Astrocyte of the hippocampus (primary cell): ENCODE measurements around the gene SH2D5.
A peak's percentile ranks its signal among the peaks of the same experiment; 100 is the strongest.

Experiments
- DNase-seq: peaks from one replicate; pipeline ENCODE4 v3.0.0; 2011; ENCODE audit warnings: low read depth, low spot score

Gene SH2D5

GRCh38 chr1:20713440-20713839, 19.1 kb downstream of the SH2D5 start:
- no peak for DNase-seq

- no peak for DNase-seq
Observed at GRCh38 chr1:20712215-20712577, 20.3 kb downstream of the SH2D5 start.

GRCh38 chr1:20711285-20712214, 21.0 kb downstream of the SH2D5 start:
- DNase-seq: no peak

DNA sequence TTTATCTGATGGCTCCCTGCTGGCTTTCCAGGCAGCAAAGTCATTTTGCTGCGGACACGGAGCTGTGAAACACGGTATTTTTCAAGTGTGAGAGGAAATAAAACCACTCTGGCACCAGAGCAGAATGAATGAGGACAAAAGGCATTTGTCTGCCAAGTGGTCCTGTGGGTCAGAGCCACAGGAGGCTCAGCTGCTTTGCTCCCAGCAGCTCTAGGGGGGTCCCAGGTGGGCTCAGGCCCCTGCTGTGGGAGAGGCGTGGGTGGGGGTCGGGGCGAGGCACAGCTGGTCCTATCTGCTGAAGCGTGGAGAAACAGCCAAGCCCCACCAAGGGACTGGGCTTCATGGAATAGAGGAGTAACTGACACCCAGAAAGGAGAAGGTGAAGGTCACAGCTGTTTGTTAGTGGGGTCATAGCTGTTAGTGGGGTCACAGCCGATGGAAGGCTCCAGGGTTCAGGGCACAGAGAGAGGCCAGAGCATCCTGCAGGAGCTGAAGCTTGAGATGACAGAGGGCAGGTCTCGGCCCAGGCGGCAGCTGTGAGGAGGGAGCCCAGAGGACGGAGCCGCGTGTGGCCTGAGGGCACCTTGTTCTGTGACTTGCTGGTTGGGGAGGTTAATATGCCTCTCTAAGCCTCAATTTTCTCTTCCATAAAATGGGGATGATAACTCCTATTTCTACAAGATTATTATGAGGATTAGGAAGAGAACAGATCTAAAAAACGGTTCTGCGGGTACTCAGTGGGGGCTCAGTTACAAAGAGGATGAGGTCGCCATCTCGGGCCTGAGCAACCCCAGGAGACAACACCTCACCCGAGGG, 21.8 kb downstream of the SH2D5 start:
- DNase-seq: no peak

DNA sequence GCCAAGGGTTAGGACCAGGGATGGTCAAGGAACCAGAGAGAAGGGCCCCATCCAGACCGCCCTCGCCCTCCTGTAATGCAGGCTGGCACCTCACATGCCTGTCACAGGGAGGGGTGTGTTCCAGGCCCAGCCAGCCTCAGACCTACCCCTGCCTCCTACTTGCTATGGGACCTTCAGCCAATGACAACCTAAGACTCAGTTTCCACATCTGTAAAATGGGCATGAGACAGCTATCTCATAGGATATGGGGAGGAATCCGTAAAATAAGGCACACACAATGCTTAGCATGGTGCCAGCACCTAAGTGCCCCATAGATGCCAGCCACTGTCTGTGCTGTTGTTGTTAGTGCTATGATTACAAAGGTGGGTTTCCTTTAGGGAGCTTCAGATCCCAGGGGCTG, 22.6 kb downstream of the SH2D5 start:
- no peak for DNase-seq

DNA sequence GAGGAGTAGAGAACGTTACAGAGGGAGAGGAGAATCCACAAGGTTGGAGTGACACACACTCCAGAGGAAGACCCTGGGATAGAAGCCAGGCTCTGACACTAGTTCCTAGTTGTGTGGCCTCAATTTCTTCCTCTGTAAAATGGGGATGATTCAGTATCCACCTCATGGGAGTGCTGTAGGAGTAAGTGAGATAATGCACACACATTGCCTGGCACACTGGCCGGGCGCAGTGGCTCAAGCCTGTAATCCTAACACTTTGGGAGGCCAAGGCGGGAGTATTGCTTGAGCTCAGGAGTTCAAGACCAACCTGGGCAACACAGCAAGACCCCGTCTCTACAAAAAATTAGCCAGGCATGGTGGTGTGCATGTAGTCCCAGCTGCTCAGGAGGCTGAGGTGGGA, 23.6 kb downstream of the SH2D5 start:
- no peak for DNase-seq

DNA sequence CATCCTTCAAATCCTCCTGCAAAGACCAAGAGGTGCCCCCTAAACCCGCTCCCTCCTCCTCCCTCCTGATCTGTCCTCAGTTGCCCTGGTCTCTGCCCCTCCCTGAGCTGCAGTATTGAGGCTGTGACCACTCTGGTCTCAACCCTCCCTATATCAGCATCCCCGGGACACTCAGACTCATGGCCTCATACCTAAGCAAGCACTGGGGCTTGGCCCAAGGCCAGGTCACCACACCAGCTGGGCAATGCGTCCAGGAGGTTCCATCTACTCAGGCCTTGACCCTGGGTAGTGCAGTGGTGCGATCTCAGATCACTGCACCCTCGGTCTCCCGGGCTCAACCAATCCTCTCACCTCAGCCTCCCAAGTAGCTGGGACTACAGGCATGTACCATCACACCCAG, 24.4 kb downstream of the SH2D5 start:
- DNase-seq: no peak

- DNase-seq: no peak
Observed at GRCh38 chr1:20706841-20707240, 25.7 kb downstream of the SH2D5 start.

DNA sequence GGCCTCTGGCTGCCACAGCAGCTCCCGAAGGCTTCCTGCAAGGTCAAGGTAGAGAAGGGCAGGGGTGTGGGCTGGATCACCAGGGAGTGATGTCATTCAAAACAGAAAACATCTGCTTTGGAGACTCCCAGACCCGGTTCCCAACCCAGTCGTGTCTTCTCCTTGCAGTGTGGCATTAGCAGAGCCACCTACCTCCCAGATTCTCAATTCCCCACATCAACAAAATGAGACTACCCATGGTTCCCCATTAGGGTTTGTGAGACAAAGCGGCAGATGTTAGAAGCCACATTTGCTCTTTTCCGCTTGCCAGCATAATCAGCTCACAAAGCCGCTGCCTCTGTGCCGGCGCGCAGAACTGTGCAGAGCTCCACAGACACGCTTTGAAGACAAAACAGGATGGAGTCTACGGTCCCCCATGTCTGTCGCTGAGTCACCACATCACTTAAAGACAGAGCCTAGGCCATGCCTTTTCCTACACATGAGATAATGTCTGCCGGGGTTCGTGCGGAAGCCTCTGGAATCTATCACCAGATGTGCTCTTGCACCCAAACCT, 27.2 kb downstream of the SH2D5 start:
- DNase-seq: no peak

GRCh38 chr1:20704390-20705202, 27.9 kb downstream of the SH2D5 start:
- no peak for DNase-seq

DNA sequence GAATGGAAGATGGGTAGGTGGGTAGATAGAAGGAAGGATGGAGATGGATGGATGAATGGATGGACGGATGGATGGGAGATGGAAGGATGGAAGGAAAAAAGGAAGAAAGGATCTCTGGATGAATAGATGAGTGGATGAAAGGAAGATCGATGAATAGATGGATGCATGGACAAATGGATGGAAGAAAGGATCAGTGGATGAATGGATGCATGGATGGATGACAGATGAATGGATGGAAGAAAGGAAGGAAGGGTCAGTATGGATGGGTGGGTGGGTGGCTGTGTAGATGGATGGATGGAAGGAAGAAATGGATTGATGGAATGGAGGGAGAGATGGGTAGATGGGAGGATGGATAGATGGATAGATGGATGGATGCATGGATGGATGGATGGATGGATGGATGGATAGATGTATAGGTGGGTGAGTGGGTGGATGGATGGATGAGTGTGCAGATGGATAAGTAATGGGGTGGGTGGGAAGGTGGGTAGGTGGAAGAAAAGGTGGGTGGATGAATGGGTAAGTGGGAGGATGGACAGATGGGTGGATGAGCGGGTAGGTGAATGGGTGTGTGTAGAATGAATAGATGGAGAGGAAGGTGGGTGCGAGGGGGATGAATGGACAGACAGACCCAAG, 29.3 kb downstream of the SH2D5 start:
- DNase-seq: no peak

GRCh38 chr1:20702416-20702815, 30.1 kb downstream of the SH2D5 start:
- DNase-seq: peak; percentile 37

DNA sequence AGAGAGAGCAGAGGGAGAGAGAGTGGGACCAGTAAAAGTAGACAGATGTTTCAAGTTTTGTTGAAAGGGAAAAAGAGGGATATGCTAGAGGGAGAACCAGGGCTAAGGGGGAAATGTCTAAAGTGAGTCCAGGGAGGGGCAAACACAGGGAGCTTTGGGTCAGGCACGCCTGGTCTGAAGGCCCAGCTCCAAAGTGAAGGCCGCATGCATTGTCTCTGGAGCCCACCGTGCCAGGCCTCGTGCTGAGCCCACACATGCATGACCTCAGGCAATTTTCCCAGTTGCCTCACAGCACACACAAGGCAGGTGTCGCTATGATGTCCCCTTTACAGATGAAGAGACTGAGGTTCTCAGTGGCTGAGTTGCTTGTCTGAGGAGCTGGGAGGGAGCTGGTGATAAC, 30.7 kb downstream of the SH2D5 start:
- no peak for DNase-seq

DNA sequence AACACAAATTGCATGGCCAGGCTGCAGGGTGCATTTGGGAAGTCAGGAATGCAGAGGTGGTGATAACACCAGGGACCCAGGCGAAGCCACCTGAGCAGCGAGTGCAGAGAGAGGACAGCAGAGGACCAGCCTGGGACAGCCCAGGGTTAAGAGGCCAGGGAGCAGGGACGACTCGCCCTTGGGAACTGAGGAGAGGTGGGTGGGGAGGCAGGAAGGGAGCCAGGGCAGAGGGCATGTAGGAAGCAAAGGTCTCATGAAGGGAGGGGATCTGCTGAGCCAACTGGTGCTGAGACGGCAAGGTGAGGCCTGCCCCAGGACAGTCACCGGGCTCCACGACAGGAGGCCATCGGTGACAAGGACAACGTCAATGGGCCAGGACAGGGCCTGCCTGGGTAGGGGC, 31.1 kb downstream of the SH2D5 start:
- DNase-seq: no peak

DNA sequence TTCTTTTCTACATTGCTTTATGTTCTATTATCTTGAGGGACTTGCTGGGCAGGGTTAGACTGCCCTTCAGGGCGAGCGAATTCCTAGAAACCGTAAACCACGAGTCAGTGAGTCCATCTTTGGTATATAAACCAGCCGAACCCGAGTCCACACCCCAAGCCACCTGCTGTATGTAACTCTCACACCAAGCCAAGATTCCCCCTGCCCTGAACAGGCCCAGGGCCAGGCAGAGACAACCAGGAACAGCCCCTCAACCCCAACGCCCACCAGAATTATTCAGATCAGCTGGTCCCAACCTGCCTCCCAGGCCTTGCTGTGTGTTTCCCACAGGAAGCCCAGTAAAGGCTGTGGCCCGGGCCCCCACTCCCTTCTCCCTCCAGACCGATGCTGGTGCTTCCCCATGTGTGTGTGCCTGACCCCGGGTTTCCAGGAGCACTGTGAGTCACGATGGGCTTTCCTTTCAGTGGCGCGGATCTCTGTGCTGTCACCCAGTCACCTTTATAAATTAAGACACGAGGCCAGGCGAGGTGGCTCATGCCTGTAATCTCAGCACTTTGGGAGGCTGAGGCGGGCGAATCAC, 31.8 kb downstream of the SH2D5 start:
- no peak for DNase-seq

- no peak for DNase-seq
Observed at GRCh38 chr1:20699558-20699957, 32.9 kb downstream of the SH2D5 start.

- DNase-seq: peak; percentile 76
Observed at GRCh38 chr1:20698195-20698910, 34.1 kb downstream of the SH2D5 start.

DNA sequence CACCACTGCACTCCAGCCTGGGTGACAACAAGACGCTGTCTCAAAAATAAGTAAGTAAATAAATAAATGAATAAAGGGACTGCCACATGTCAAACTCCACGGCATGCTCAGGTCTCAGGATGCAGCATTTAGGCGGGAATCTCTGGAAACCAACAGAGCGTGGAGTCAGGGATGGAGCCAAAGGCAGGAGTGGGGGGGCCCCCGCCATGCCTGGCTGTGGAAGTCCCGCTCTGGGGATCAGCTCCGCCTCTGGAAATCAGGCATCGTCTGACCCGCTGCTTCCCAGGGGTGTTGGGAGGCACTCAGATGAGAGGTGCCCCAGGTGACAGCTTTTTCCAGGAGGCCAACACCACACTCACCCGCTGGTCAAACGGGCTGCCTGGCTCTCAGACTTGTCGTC, 34.9 kb downstream of the SH2D5 start:
- DNase-seq: no peak

DNA sequence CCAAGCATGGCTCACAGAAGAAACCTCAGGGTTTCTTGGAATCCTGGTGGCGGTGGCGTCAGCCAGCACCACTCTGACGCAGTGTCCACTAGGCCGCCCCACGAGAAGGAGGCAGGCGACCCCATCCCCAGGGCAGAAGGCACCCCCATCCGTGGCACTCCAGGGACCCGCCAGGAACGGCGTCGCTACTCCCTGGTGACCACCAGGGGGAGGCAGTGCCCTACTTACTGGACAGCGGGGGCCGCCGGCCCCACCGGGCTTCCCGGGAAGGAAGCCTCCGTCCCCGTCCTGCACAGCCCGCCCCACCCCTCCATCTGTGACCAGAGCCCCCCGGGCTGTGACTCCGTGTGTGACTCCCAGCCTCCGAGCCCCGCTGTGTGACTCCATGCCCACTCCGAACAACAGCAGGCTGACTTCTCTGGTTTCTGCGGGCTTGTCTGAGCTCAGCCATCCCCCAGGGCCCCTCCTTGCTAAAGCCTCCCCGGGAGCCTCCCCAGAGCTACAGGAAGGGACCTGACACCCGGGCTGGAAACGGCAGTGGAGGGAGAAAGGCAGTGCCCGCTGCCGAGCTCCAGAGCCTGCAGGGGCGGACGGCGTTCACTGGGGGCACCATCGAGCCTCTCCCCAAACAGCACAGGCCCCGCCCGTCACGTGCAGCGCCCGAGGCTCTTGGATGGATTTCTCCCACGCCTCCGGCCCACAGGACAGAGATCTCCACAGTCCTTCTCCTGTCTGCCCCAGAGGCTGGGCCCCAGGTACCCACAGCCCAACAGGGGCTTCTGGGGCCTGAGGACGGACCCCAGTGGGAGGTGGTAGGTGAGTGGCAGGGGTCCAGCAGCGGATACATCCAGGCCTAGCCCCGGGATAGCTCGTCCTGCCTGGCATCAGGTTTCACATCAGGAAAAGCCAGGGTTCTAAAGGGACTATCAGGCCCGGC, 35.8 kb downstream of the SH2D5 start:
- DNase-seq: peak; percentile 97
